Prostate gland (tissue), 2 donors: Measurements from ENCODE around the gene RSPH4A.
A peak's percentile ranks its signal among the peaks of the same experiment; 100 is the strongest.

Source experiments
- CTCF ChIP-seq, 4 experiments: fragments of 200-600 bp in 2 of 4; fragments of 450-650 bp in 2 of 4; sonication (generic) in 2 of 4; IDR thresholded peaks; 1 replicate in 3 of 4; 2 replicates in 1 of 4; pipeline ENCODE4 v1.5.1; 2016 to 2019; ENCODE audit warnings: antibody characterized with exemption in 4 of 4, mild to moderate bottlenecking in 2 of 4, moderate library complexity in 2 of 4
- POLR2A ChIP-seq: fragments of 450-650 bp; IDR thresholded peaks from one replicate; pipeline ENCODE4 v1.6.1; 2016; ENCODE audit warnings: antibody characterized with exemption, mild to moderate bottlenecking
- POLR2AphosphoS5 ChIP-seq: sonication (generic); formaldehyde crosslinking; IDR thresholded peaks from one replicate; pipeline ENCODE4 v1.6.1; 2017; ENCODE audit warnings: antibody characterized with exemption

GRCh38 chr6:116680880-116681672 is 64.8 kb downstream of the RSPH4A start, which contains the start of gene KPNA5:
- TF ChIP-seq CTCF (IDR thresholded peaks at IDR 0.05) (peak in 2 of 4 experiments; percentile 16 to 27), POLR2AphosphoS5 (peak; percentile 84), POLR2A (peak; percentile 81)
